AG04449 (cell line): ENCODE data around the gene XYLT1.

Experiments used
- CTCF ChIA-PET: fragments of 350-600 bp; formaldehyde crosslinking; extraction: SDS; loops from one replicate; lab custom pipeline; 2021; ENCODE audit warnings: antibody characterized with exemption; lab: Yijun Ruan, JAX
- POLR2A ChIA-PET: fragments of 400-600, 350-600 bp; formaldehyde crosslinking; extraction: SDS; loops from one replicate; lab custom pipeline; 2020; ENCODE audit warnings: antibody characterized with exemption, inconsistent platforms; lab: Yijun Ruan, JAX
- DNase-seq: peaks from one replicate; pipeline ENCODE4 v3.0.0-alpha.2; 2010; ENCODE audit warnings: low read depth, low spot score
- H3K4me3 ChIP-seq: 2 replicates; pipeline ENCODE4 v1.5.1; 2011; ENCODE audit warnings: low read depth, mild to moderate bottlenecking, control low read depth, low read length
- TF ChIP-seq, protein P1 (sequence below): IDR thresholded peaks from one replicate; pipeline ENCODE4 v1.5.1; 2011; ENCODE audit warnings: mild to moderate bottlenecking, moderate library complexity, low read length, control low read depth, inconsistent platforms; ENCODE audit not compliant: insufficient read depth; ENCODE audit errors: missing control alignments

The XYLT1 gene

DNA sequence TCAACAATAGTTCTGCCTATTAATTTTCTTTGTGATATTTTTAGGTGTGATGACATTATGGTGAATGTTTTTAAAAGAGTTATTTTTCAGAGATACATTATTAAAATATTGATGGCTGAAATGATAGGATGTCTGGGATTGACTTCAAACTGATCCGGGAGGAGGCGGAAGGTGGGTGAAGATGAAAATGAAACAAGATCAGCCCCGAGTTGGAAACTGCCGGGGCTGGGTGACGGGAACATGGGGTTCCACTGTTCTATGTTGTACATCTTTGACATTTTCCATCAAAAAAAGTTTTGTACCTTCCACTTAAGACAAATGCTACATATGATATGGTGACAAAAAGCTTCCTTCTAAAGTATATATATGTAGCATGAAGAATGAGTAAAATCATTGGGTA is 336.9 kb downstream of the XYLT1 start:
- no peak overlapping the region for H3K4me3 ChIP-seq
- POLR2A ChIA-PET = no interaction called here
- DNase-seq = no peak
- TF ChIP-seq, protein P1, sequence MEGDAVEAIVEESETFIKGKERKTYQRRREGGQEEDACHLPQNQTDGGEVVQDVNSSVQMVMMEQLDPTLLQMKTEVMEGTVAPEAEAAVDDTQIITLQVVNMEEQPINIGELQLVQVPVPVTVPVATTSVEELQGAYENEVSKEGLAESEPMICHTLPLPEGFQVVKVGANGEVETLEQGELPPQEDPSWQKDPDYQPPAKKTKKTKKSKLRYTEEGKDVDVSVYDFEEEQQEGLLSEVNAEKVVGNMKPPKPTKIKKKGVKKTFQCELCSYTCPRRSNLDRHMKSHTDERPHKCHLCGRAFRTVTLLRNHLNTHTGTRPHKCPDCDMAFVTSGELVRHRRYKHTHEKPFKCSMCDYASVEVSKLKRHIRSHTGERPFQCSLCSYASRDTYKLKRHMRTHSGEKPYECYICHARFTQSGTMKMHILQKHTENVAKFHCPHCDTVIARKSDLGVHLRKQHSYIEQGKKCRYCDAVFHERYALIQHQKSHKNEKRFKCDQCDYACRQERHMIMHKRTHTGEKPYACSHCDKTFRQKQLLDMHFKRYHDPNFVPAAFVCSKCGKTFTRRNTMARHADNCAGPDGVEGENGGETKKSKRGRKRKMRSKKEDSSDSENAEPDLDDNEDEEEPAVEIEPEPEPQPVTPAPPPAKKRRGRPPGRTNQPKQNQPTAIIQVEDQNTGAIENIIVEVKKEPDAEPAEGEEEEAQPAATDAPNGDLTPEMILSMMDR = no peak
- CTCF ChIA-PET = no interaction called here

GRCh38 chr16:17131351-17131750 is 339.4 kb downstream of the XYLT1 start:
- DNase-seq = no peak
- H3K4me3 ChIP-seq = no peak overlapping the region
- TF ChIP-seq, protein P1 = no peak
- CTCF ChIA-PET = no interaction called here
- POLR2A ChIA-PET = no interaction called here

- POLR2A ChIA-PET = no interaction called here
- TF ChIP-seq, protein P1 = no peak
- no peak overlapping the region for H3K4me3 ChIP-seq
- DNase-seq = no peak
- CTCF ChIA-PET = interaction anchor here (1.2 kb wide), 1 partner anchor 45 kb away, joined by 3 read pairs; no protein-coding TSS in a partner anchor
These were observed 340.0 kb downstream of the XYLT1 start for GRCh38 chr16:17130733-17131132.

- TF ChIP-seq, protein P1 = no peak
- DNase-seq = no peak
- ChIA-PET POLR2A (no interaction called here), CTCF (interaction anchor here (1.2 kb wide), 1 partner anchor 45 kb away, joined by 3 read pairs; no protein-coding TSS in a partner anchor)
- H3K4me3 ChIP-seq = no peak overlapping the region
These were observed 340.8 kb downstream of the XYLT1 start for GRCh38 chr16:17129971-17130370.

DNA sequence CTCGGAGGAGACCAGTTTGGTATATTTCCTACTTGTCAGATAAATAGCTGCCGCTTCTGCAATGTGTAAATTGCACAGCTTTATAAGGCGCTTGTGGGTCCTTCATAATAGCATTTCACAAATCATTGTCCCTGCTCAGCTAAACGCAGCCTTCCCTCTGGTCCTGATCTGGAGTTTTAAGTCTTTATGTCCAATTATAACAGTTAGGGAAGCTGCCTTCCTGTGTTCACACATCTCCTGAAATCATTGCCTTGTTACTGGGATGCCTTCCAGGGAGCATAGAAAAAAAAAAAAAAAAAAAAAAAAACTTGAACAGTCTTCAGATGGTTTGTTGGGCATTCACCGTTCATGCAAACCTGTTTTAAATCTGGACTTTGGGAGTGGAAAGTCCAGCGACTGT is 342.0 kb downstream of the XYLT1 start:
- ChIA-PET POLR2A (no interaction called here), CTCF (no interaction called here)
- no peak overlapping the region for H3K4me3 ChIP-seq
- DNase-seq = no peak
- TF ChIP-seq, protein P1 = no peak

DNA sequence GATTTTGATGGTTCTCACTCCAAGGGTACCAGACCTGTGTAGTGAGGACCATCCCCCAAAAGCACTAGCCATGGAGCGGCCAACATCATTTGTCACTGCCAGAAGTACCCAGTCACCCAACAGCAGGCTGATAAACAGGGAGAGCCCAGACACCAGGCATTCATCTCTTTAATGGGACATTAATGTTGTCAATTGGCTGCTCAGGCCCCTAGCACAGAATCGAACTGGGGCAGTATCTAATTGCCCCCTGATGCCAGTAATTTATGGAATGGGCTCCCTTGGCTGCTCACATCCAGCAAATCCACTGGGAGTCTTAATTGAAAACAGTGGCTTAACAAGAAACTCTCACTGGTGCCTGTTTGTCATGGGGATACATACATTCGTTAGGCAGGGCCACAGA is 344.6 kb downstream of the XYLT1 start:
- DNase-seq = no peak
- CTCF ChIA-PET = no interaction called here
- TF ChIP-seq, protein P1 = no peak
- POLR2A ChIA-PET = no interaction called here
- no peak overlapping the region for H3K4me3 ChIP-seq
